Testis (tissue), 2 donors: ENCODE data around the gene POU2AF1.

Experiments
- CTCF ChIP-seq, 3 experiments: fragments of 450-650 bp in 2 of 3; fragments of 200-600 bp in 1 of 3; sonication (generic) in 1 of 3; IDR thresholded peaks; one replicate each; pipeline ENCODE4 v1.5.1; 2016 to 2019; ENCODE audit warnings: antibody characterized with exemption in 3 of 3, mild to moderate bottlenecking in 2 of 3, moderate library complexity in 1 of 3
- POLR2A ChIP-seq: fragments of 450-650 bp; IDR thresholded peaks from one replicate; pipeline ENCODE4 v1.6.1; 2017; ENCODE audit warnings: antibody characterized with exemption, mild to moderate bottlenecking, moderate library complexity

GRCh38 chr11:111354601-111354891, 24.5 kb downstream of the POU2AF1 start:
- TF ChIP-seq CTCF (IDR thresholded peaks at IDR 0.05) (no peak), POLR2A (no peak)
